Measurements from ENCODE around the gene BANP.

- TF ChIP-seq EZH2 (IDR thresholded peaks at IDR 0.05) (no peak), CTCF (IDR thresholded peaks at IDR 0.05) (no peak)
Observed at GRCh38 chr16:87918866-87919680, 32.2 kb upstream of the BANP start.

Measured in neural progenitor cell (in vitro differentiated cells).